Lung (tissue), 12 donors: ENCODE data around the gene UNC13A. TPM values are rescaled to one million over a fixed set of nuclear protein-coding genes. Genes with fewer than 3 reads are reported as not detected.

Experiments
- ATAC-seq: fragments of 200-7000 bp; cut with Tn5 transposase; one replicate; pipeline ENCODE4 v1.9.1; 2020; ENCODE audit warnings: moderate number of reproducible peaks; ENCODE audit not compliant: insufficient read depth, low FRiP score
- DNase-seq, 3 donors: peaks; one replicate each; pipeline ENCODE4 v3.0.0-alpha.2; 2013 to 2017
- H3K27ac ChIP-seq, 2 donors: one replicate each; pipeline ENCODE4 v1.5.1; 2013; ENCODE audit warnings: mild to moderate bottlenecking in 2 of 2, moderate library complexity in 2 of 2, control low read depth in 1 of 2, inconsistent platforms in 1 of 2, low read depth in 1 of 2, low read length in 1 of 2
- H3K27me3 ChIP-seq, 3 donors: one replicate each; pipeline ENCODE4 v1.5.1; 2013; ENCODE audit warnings: low read length in 2 of 3; ENCODE audit not compliant: control insufficient read depth in 3 of 3, insufficient read depth in 3 of 3
- H3K36me3 ChIP-seq, 4 donors: one replicate each; pipeline ENCODE4 v1.5.1; 2013; ENCODE audit warnings: low read length in 4 of 4, mild to moderate bottlenecking in 1 of 4, moderate library complexity in 1 of 4; ENCODE audit not compliant: control insufficient read depth in 4 of 4, insufficient read depth in 4 of 4
- H3K4me1 ChIP-seq, 5 donors: one replicate each; pipeline ENCODE4 v1.5.1; 2013; ENCODE audit warnings: low read length in 5 of 5, mild to moderate bottlenecking in 2 of 5, moderate library complexity in 1 of 5; ENCODE audit not compliant: control insufficient read depth in 5 of 5, insufficient read depth in 5 of 5
- H3K4me3 ChIP-seq: one replicate; pipeline ENCODE4 v1.5.1; 2013; ENCODE audit warnings: mild to moderate bottlenecking, control low read depth, moderate library complexity
- H3K9ac ChIP-seq, 2 donors: one replicate each; pipeline ENCODE4 v1.5.1; 2013; ENCODE audit warnings: low read length in 2 of 2, control low read depth in 1 of 2; ENCODE audit not compliant: insufficient read depth in 1 of 2
- H3K9me3 ChIP-seq, 4 donors: one replicate each; pipeline ENCODE4 v1.5.1; 2013; ENCODE audit warnings: low read length in 3 of 4, mild to moderate bottlenecking in 1 of 4, moderate library complexity in 1 of 4; ENCODE audit not compliant: control insufficient read depth in 4 of 4, insufficient read depth in 3 of 4
- CTCF ChIP-seq: IDR thresholded peaks from 2 replicates; pipeline ENCODE4 v1.5.1; 2012; ENCODE audit warnings: mild to moderate bottlenecking; ENCODE audit errors: control extremely low read depth, extremely low read depth
- WGBS, 2 donors: extraction: QIAGEN DNeasy Blood & Tissue Kit; methylation state at CpG; one replicate each; pipeline ENCODE4 v1.1.7; 2013; 5-methylcytosine and 5-hydroxymethylcytosine counted together
- polyA plus RNA-seq, 2 donors: library from polyadenylated mRNA; stranded (reverse); fragments of 200-250 nt; gene quantifications; one replicate each; pipeline ENCODE4 v1.2.1, GENCODE V29; 2013
- total RNA-seq, 2 donors: library from RNA; depleted of rRNA in 1 of 2; stranded (reverse); fragments of >200 nt in 1 of 2; gene quantifications; one replicate each; pipeline ENCODE4 v1.2.1, GENCODE V29; 2014 to 2021
- donor health status: control.
- donor health status: control.
- donor health status: Bipolar disorder and iron deficiency.
- donor health status: healthy.
- donor health status: DM: yes; HTN: yes; CAD: no.

UNC13A gene
- total and polyA plus RNA-seq, 4 donors, result 0.14 to 0.31 (median 0.27) TPM

- no peak overlapping the region for H3K4me3 ChIP-seq
- H3K9me3 ChIP-seq, result peaks cover 0 to under 1% (median 0%) of the 10 kb centered on the region in 4 donors
- WGBS, 2 donors, result 80 to 85% methylated on average over 12 of the region's 12 CpGs
- H3K27me3 ChIP-seq, result peaks cover 3 to 7% (median 3%) of the 10 kb centered on the region in 3 donors
- no peak for TF ChIP-seq CTCF
- H3K27ac ChIP-seq, result no peak overlapping the region
- no peaks in the 10 kb centered on the region for H3K36me3 ChIP-seq
- H3K4me1 ChIP-seq, result peaks cover 0 to 5% (median 0%) of the 10 kb centered on the region in 5 donors
- ATAC-seq (no peak), DNase-seq (no peak)
- H3K9ac ChIP-seq, result no peak overlapping the region
Observed at GRCh38 chr19:17614476-17614875, 73.7 kb downstream of the UNC13A start.

- Histone ChIP-seq H3K4me1 (peaks cover 0 to 5% (median 0%) of the 10 kb centered on the region in 5 donors), H3K9me3 (no peaks in the 10 kb centered on the region), H3K27me3 (peaks cover 3 to 8% (median 3%) of the 10 kb centered on the region in 3 donors), H3K27ac (no peak overlapping the region), H3K36me3 (no peaks in the 10 kb centered on the region), H3K9ac (no peak overlapping the region), H3K4me3 (no peak overlapping the region)
- 81 to 89% methylated on average over 7 of the region's 7 CpGs for WGBS, 2 donors
- DNase-seq (no peak), ATAC-seq (no peak)
- no peak for TF ChIP-seq CTCF
Observed at GRCh38 chr19:17611462-17612244, 76.5 kb downstream of the UNC13A start.

- Histone ChIP-seq H3K27ac (no peak overlapping the region), H3K36me3 (no peaks in the 10 kb centered on the region), H3K9me3 (peaks cover 0 to 4% (median 0%) of the 10 kb centered on the region in 4 donors), H3K4me1 (peaks cover 0 to 12% (median 5%) of the 10 kb centered on the region in 5 donors), H3K9ac (no peak overlapping the region), H3K27me3 (peaks cover 0 to 8% (median 0%) of the 10 kb centered on the region in 3 donors), H3K4me3 (no peak overlapping the region)
- ATAC-seq (no peak), DNase-seq (no peak)
- no peak for TF ChIP-seq CTCF
- WGBS, 2 donors, result 60 to 64% methylated on average over 7 of the region's 7 CpGs
Observed at GRCh38 chr19:17610384-17610783, 77.8 kb downstream of the UNC13A start.
